NB4 (cell line): ENCODE data around the gene AGPAT1.

Experiments used
- MYC ChIP-seq: IDR thresholded peaks from 2 replicates; pipeline ENCODE4 v1.6.1; 2011; ENCODE audit warnings: low read depth, low read length
- POLR2A ChIP-seq: IDR thresholded peaks from 2 replicates; pipeline ENCODE4 v1.6.1; 2011; ENCODE audit warnings: mild to moderate bottlenecking; ENCODE audit not compliant: insufficient read length; ENCODE audit errors: extremely low read depth
- TF ChIP-seq, protein P1 (sequence below): IDR thresholded peaks from one replicate; pipeline ENCODE4 v1.5.1; 2012; ENCODE audit warnings: low read depth, low read length
- TF ChIP-seq, protein P2 (sequence below): IDR thresholded peaks from 2 replicates; pipeline ENCODE4 v1.6.1; 2011; ENCODE audit warnings: low read depth, low read length

DNA sequence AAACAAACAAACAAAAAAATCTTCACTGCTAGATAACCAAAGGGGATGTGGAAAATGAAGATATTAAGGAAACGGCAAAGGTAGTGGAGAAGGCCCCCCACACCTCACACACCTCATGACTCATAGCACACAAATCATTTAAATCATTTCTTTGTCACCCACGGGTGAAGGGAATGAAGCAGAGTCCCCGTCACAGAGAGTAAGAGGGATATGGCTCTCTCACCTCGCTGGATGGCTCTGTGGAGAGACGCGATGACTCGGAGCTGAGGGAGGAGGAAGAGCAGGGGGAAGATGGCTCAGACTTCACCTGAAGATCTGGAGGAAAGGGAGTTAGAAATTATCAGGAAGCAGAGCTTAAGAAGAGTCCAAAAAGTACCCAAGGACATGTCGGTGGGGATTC, 49.0 kb downstream of the AGPAT1 start:
- no peak for TF ChIP-seq POLR2A
- TF ChIP-seq, protein P1, sequence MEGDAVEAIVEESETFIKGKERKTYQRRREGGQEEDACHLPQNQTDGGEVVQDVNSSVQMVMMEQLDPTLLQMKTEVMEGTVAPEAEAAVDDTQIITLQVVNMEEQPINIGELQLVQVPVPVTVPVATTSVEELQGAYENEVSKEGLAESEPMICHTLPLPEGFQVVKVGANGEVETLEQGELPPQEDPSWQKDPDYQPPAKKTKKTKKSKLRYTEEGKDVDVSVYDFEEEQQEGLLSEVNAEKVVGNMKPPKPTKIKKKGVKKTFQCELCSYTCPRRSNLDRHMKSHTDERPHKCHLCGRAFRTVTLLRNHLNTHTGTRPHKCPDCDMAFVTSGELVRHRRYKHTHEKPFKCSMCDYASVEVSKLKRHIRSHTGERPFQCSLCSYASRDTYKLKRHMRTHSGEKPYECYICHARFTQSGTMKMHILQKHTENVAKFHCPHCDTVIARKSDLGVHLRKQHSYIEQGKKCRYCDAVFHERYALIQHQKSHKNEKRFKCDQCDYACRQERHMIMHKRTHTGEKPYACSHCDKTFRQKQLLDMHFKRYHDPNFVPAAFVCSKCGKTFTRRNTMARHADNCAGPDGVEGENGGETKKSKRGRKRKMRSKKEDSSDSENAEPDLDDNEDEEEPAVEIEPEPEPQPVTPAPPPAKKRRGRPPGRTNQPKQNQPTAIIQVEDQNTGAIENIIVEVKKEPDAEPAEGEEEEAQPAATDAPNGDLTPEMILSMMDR, result no peak
- no peak for TF ChIP-seq MYC
- TF ChIP-seq, protein P2, sequence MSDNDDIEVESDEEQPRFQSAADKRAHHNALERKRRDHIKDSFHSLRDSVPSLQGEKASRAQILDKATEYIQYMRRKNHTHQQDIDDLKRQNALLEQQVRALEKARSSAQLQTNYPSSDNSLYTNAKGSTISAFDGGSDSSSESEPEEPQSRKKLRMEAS, result no peak
